ENCODE data around the gene CWF19L2.

GRCh38 chr11:107331728-107332127 lies 125.9 kb downstream of the CWF19L2 start:
- TF ChIP-seq POLR2A (IDR thresholded peaks at IDR 0.05) (no peak), POLR2AphosphoS5 (IDR thresholded peaks at IDR 0.05) (no peak), EP300 (IDR thresholded peaks at IDR 0.05) (no peak)
- TF ChIP-seq, protein P1, sequence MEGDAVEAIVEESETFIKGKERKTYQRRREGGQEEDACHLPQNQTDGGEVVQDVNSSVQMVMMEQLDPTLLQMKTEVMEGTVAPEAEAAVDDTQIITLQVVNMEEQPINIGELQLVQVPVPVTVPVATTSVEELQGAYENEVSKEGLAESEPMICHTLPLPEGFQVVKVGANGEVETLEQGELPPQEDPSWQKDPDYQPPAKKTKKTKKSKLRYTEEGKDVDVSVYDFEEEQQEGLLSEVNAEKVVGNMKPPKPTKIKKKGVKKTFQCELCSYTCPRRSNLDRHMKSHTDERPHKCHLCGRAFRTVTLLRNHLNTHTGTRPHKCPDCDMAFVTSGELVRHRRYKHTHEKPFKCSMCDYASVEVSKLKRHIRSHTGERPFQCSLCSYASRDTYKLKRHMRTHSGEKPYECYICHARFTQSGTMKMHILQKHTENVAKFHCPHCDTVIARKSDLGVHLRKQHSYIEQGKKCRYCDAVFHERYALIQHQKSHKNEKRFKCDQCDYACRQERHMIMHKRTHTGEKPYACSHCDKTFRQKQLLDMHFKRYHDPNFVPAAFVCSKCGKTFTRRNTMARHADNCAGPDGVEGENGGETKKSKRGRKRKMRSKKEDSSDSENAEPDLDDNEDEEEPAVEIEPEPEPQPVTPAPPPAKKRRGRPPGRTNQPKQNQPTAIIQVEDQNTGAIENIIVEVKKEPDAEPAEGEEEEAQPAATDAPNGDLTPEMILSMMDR (IDR thresholded peaks at IDR 0.05) = no peak

Data from suprapubic skin (tissue), 4 donors.